T-helper 22 cell (primary cell): ENCODE results near the gene ID2.

ENCODE experiments used
- DNase-seq: peaks from one replicate; pipeline ENCODE4 v3.0.0-alpha.2; 2020; ENCODE audit warnings: low read depth

Gene ID2

GRCh38 chr2:8648441-8649213 is 33.2 kb upstream of the ID2 start:
- no peak for DNase-seq

- DNase-seq = no peak
Observed at GRCh38 chr2:8649718-8650117, 32.1 kb upstream of the ID2 start.

- no peak for DNase-seq
Observed at GRCh38 chr2:8650256-8650655, 31.6 kb upstream of the ID2 start.

- DNase-seq = no peak
Observed at GRCh38 chr2:8652774-8653426, 29.0 kb upstream of the ID2 start.

GRCh38 chr2:8653485-8653884 is 28.4 kb upstream of the ID2 start:
- DNase-seq = no peak

- DNase-seq = no peak
Observed at GRCh38 chr2:8654041-8654440, 27.8 kb upstream of the ID2 start.

GRCh38 chr2:8654483-8654882 is 27.4 kb upstream of the ID2 start:
- no peak for DNase-seq

GRCh38 chr2:8656160-8656641 is 25.7 kb upstream of the ID2 start:
- DNase-seq = no peak

- DNase-seq = no peak
Observed at GRCh38 chr2:8656811-8657210, 25.0 kb upstream of the ID2 start.

GRCh38 chr2:8657423-8658062 is 24.3 kb upstream of the ID2 start:
- DNase-seq = no peak

- no peak for DNase-seq
Observed at GRCh38 chr2:8658064-8658862, 23.6 kb upstream of the ID2 start.

GRCh38 chr2:8659092-8659734 is 22.6 kb upstream of the ID2 start:
- DNase-seq = no peak

GRCh38 chr2:8659735-8660492 is 21.9 kb upstream of the ID2 start:
- no peak for DNase-seq

GRCh38 chr2:8661235-8661634 is 20.6 kb upstream of the ID2 start:
- no peak for DNase-seq

GRCh38 chr2:8661736-8662135 is 20.1 kb upstream of the ID2 start:
- DNase-seq = no peak

- DNase-seq = no peak
Observed at GRCh38 chr2:8662239-8662879, 19.5 kb upstream of the ID2 start.

GRCh38 chr2:8663997-8664396 is 17.9 kb upstream of the ID2 start:
- no peak for DNase-seq

GRCh38 chr2:8666581-8666980 is 15.3 kb upstream of the ID2 start:
- no peak for DNase-seq

- no peak for DNase-seq
Observed at GRCh38 chr2:8667896-8668512, 13.9 kb upstream of the ID2 start.

GRCh38 chr2:8669157-8669817 is 12.6 kb upstream of the ID2 start:
- no peak for DNase-seq
